ENCODE data around the gene MYO7A.

GRCh38 chr11:77201991-77202841 is 74.2 kb downstream of the MYO7A start:
- TF ChIP-seq, protein P1, sequence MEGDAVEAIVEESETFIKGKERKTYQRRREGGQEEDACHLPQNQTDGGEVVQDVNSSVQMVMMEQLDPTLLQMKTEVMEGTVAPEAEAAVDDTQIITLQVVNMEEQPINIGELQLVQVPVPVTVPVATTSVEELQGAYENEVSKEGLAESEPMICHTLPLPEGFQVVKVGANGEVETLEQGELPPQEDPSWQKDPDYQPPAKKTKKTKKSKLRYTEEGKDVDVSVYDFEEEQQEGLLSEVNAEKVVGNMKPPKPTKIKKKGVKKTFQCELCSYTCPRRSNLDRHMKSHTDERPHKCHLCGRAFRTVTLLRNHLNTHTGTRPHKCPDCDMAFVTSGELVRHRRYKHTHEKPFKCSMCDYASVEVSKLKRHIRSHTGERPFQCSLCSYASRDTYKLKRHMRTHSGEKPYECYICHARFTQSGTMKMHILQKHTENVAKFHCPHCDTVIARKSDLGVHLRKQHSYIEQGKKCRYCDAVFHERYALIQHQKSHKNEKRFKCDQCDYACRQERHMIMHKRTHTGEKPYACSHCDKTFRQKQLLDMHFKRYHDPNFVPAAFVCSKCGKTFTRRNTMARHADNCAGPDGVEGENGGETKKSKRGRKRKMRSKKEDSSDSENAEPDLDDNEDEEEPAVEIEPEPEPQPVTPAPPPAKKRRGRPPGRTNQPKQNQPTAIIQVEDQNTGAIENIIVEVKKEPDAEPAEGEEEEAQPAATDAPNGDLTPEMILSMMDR (IDR thresholded peaks at IDR 0.05) = no peak
- TF ChIP-seq POLR2A (IDR thresholded peaks at IDR 0.05) = no peak
